Astrocyte (in vitro differentiated cells and primary cell): Measurements from ENCODE around the gene P2RY8.

ENCODE experiments used
- CTCF ChIP-seq: IDR thresholded peaks from 2 replicates; pipeline ENCODE4 v1.5.1; 2011; ENCODE audit warnings: low read depth, mild to moderate bottlenecking, inconsistent platforms, low read length, moderate library complexity; ENCODE audit not compliant: insufficient read depth
- EZH2 ChIP-seq: IDR thresholded peaks from 2 replicates; pipeline ENCODE4 v1.6.1; 2012; ENCODE audit warnings: mild to moderate bottlenecking, low read length, inconsistent platforms; ENCODE audit not compliant: insufficient read depth

GRCh38 chrX:1492421-1493012, 44.5 kb downstream of the P2RY8 start:
- TF ChIP-seq CTCF, result no peak
- no peak for TF ChIP-seq EZH2
